Parietal lobe (tissue), 1 donor: ENCODE measurements around the gene NRK. TPM values are rescaled to one million over a fixed set of nuclear protein-coding genes. Genes with fewer than 3 reads are reported as not detected.

Source experiments
- total RNA-seq: library from RNA; depleted of rRNA; stranded (reverse); fragments of >200 nt; gene quantifications from one replicate; pipeline ENCODE4 v1.2.3, GENCODE V29; 2014

Gene NRK
- 1.3 TPM for total RNA-seq

GRCh38 chrX:105822138-105823091 lies at the start of gene NRK:
Gene NRK, plus strand, starts transcription at chrX:105822539. Its CDS starts 307 bp downstream, at chrX:105822846.

Other genes with a start within 250 kb of the NRK start
- not detected for gene SERPINA7, start 216.2 kb downstream of the NRK start, total RNA-seq